Natural killer cell (primary cell): ENCODE data around the gene RGS6. TPM values are rescaled to one million over a fixed set of nuclear protein-coding genes. Genes with fewer than 3 reads are reported as not detected.

Source experiments
- ATAC-seq, 3 donors: fragments of 150-1000 bp in 2 of 3; fragments of 200-7000 bp in 1 of 3; cut with Tn5 transposase; 1 replicate in 1 of 3; 2 replicates in 2 of 3; pipeline ENCODE4 v1.10.0; 2021; ENCODE audit warnings: mild to moderate bottlenecking in 2 of 3, moderate library complexity in 2 of 3
- DNase-seq, 2 donors: peaks; one replicate each; pipeline versions ENCODE4 v3.0.0 to v3.0.0-alpha.2; 2013 to 2021; ENCODE audit warnings: mixed read lengths in 1 of 2
- H3K27ac ChIP-seq: one replicate; pipeline ENCODE4 v1.5.1; 2013; ENCODE audit warnings: mild to moderate bottlenecking, low read length
- H3K27me3 ChIP-seq: one replicate; pipeline ENCODE4 v1.6.1; 2013; ENCODE audit warnings: low read length; ENCODE audit not compliant: control insufficient read depth, insufficient read depth
- H3K36me3 ChIP-seq: one replicate; pipeline ENCODE4 v1.6.1; 2013; ENCODE audit warnings: low read length; ENCODE audit not compliant: control insufficient read depth, insufficient read depth
- H3K4me1 ChIP-seq: one replicate; pipeline ENCODE4 v1.6.1; 2013; ENCODE audit warnings: low read length; ENCODE audit not compliant: control insufficient read depth, insufficient read depth
- H3K4me3 ChIP-seq: one replicate; pipeline ENCODE4 v1.5.1; 2013; ENCODE audit warnings: low read length
- H3K9me3 ChIP-seq: one replicate; pipeline ENCODE4 v1.6.1; 2013; ENCODE audit warnings: low read length; ENCODE audit not compliant: control insufficient read depth, insufficient read depth
- H3K27ac Mint-ChIP-seq, 2 donors: one replicate each; pipeline ENCODE4 v1.8.0; 2022; ENCODE audit warnings: mild to moderate bottlenecking in 2 of 2, mixed read lengths in 2 of 2, moderate library complexity in 1 of 2
- H3K27me3 Mint-ChIP-seq, 2 donors: one replicate each; pipeline ENCODE4 v1.8.0; 2022; ENCODE audit warnings: low read depth in 2 of 2, mixed read lengths in 2 of 2
- H3K36me3 Mint-ChIP-seq: one replicate; pipeline ENCODE4 v1.8.0; 2022; ENCODE audit warnings: mixed read lengths
- H3K4me1 Mint-ChIP-seq, 2 donors: one replicate each; pipeline ENCODE4 v1.8.0; 2022; ENCODE audit warnings: mixed read lengths in 2 of 2
- H3K4me3 Mint-ChIP-seq: one replicate; pipeline ENCODE4 v1.8.0; 2022; ENCODE audit warnings: mild to moderate bottlenecking, moderate library complexity, mixed read lengths
- H3K9me3 Mint-ChIP-seq, 2 donors: one replicate each; pipeline ENCODE4 v1.8.0; 2022; ENCODE audit warnings: mixed read lengths in 2 of 2
- WGBS: methylation state at CpG from one replicate; pipeline ENCODE4 v1.1.7; 2013; ENCODE audit warnings: missing lambda C conversion rate; ENCODE audit not compliant: insufficient coverage; 5-methylcytosine and 5-hydroxymethylcytosine counted together
- intact Hi-C: fragments of 100-400 bp; cut with micrococcal nuclease; formaldehyde crosslinking; loops from one replicate; pipeline ENCODE4 v1.14.2; 2022
- total RNA-seq, 4 donors: library from RNA; stranded (reverse); fragments of 120-200 nt in 1 of 4; gene quantifications; one replicate each; pipeline versions ENCODE4 v1.2.3 to v1.2.4, GENCODE V29; 2013 to 2022
- TF ChIP-seq, protein P1 (sequence below): fragments of 200-600 bp; IDR thresholded peaks from one replicate; pipeline ENCODE4 v1.8.0; 2022; ENCODE audit warnings: antibody characterized with exemption

RGS6 gene
- total RNA-seq, 3 donors from 2014 or later (not counting 1 experiment from before 2014, with no cell fraction given), result 0.75 to 1.4 TPM; not detected in 1

DNA sequence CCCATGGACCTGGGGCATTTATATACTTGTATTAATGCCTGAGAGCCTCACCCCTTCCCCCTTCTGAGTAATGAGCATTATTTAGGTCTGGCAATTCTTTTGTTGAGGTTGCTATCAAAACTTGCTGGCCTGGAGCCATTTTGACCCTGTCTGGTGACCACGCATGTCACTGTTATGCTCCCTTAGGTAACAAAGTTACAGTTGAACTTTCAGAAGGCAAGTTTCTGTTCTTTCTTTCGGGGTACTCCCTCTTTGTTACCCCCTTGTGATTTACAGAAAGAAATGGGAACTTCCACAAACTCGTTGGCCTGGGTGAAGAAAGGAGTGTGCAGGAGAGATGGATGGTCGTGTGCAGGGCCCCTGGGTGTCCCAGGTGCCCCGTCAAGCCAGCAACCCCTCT is 656.3 kb downstream of the RGS6 start:
- Histone ChIP-seq H3K4me1 (peaks cover 26% of the 10 kb centered on the region), H3K4me3 (no peak overlapping the region), H3K27ac (no peak overlapping the region), H3K27me3 (peaks cover 29% of the 10 kb centered on the region), H3K9me3 (no peaks in the 10 kb centered on the region), H3K36me3 (no peaks in the 10 kb centered on the region)
- ATAC-seq (no peak), DNase-seq (no peak)
- intact Hi-C loops, result no loop called here
- Mint-ChIP-seq H3K27ac (no peak overlapping the region), H3K36me3 (peaks cover 9% of the 10 kb centered on the region), H3K4me1 (peaks cover 28 to 31% of the 10 kb centered on the region in 2 donors), H3K27me3 (peaks cover 80 to 92% of the 10 kb centered on the region in 2 donors), H3K4me3 (no peak overlapping the region), H3K9me3 (no peaks in the 10 kb centered on the region)
- TF ChIP-seq, protein P1, sequence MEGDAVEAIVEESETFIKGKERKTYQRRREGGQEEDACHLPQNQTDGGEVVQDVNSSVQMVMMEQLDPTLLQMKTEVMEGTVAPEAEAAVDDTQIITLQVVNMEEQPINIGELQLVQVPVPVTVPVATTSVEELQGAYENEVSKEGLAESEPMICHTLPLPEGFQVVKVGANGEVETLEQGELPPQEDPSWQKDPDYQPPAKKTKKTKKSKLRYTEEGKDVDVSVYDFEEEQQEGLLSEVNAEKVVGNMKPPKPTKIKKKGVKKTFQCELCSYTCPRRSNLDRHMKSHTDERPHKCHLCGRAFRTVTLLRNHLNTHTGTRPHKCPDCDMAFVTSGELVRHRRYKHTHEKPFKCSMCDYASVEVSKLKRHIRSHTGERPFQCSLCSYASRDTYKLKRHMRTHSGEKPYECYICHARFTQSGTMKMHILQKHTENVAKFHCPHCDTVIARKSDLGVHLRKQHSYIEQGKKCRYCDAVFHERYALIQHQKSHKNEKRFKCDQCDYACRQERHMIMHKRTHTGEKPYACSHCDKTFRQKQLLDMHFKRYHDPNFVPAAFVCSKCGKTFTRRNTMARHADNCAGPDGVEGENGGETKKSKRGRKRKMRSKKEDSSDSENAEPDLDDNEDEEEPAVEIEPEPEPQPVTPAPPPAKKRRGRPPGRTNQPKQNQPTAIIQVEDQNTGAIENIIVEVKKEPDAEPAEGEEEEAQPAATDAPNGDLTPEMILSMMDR, result no peak
- WGBS, result 84% methylated on average over 5 of the region's 5 CpGs

DNA sequence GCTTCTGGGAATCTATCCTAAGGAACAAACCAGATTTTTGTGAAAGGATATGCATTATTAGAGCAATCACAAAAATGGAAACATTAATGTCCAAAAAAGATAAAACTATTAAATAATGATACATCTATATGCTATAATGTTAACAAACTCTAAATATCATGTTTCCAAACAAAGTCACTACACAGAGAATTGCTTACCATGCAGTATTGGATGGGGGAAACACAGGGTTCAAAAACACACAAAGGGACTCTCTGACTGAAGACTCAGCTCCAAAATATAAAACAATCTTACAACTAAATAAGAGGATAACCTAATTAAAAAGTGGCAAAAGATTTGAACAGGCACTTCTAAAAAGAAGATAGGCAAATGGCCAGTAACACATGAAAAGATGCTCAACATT is 657.4 kb downstream of the RGS6 start:
- H3K4me3 Mint-ChIP-seq, result no peak overlapping the region
- peaks cover 9% of the 10 kb centered on the region for H3K36me3 Mint-ChIP-seq
- no peaks in the 10 kb centered on the region for H3K9me3 Mint-ChIP-seq
- Histone ChIP-seq H3K4me3 (no peak overlapping the region), H3K9me3 (no peaks in the 10 kb centered on the region), H3K36me3 (no peaks in the 10 kb centered on the region), H3K4me1 (peaks cover 37% of the 10 kb centered on the region), H3K27me3 (peaks cover 29% of the 10 kb centered on the region), H3K27ac (no peak overlapping the region)
- intact Hi-C loops, result loop anchor here (5.0 kb wide), 2 partner anchors 137 to 303 kb away; partner anchors contain the start of gene DPF3
- peaks cover 78 to 86% of the 10 kb centered on the region in 2 donors for H3K27me3 Mint-ChIP-seq
- ATAC-seq, result no peak
- peaks cover 37 to 41% of the 10 kb centered on the region in 2 donors for H3K4me1 Mint-ChIP-seq
- TF ChIP-seq, protein P1, result no peak
- H3K27ac Mint-ChIP-seq, result no peak overlapping the region
- DNase-seq, result no peak

DNA sequence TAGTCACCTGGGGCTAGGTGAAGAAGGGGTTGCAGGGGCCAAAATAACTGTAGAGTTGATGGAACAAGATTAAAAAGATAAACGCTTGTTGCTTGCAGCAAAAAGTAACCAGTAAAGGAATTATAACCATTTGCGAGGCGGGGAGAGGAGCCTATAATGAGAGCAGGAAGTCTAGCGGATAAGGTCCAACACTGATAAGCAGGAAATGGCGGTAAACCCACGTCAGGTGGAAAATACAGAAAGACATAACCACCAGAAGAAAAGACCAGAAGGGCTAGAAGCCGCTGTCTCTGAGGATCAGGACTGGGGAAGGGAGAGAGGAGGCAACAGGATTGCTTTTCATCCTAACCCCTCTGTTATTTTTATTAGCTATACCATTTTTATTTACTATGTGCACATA is 658.3 kb downstream of the RGS6 start:
- Histone ChIP-seq H3K36me3 (no peaks in the 10 kb centered on the region), H3K27ac (no peak overlapping the region), H3K4me1 (peaks cover 43% of the 10 kb centered on the region), H3K4me3 (no peak overlapping the region), H3K27me3 (peaks cover 34% of the 10 kb centered on the region), H3K9me3 (no peaks in the 10 kb centered on the region)
- H3K9me3 Mint-ChIP-seq, result no peaks in the 10 kb centered on the region
- peak overlapping the region in 1 of 2 donors; percentile 21 for H3K27ac Mint-ChIP-seq
- TF ChIP-seq, protein P1, result no peak
- peaks cover 47 to 50% of the 10 kb centered on the region in 2 donors for H3K4me1 Mint-ChIP-seq
- H3K36me3 Mint-ChIP-seq, result peaks cover 9% of the 10 kb centered on the region
- H3K4me3 Mint-ChIP-seq, result peak overlapping the region; percentile 51
- H3K27me3 Mint-ChIP-seq, result peaks cover 77 to 82% of the 10 kb centered on the region in 2 donors
- intact Hi-C loops, result loop anchor here (5.0 kb wide), 2 partner anchors 138 to 302 kb away; partner anchors contain the start of gene DPF3
- peak in 1 of 2 donors; percentile 52 for DNase-seq
- 11% methylated on average over 6 of the region's 7 CpGs for WGBS
- ATAC-seq, result peak; percentile 27 to 56 (median 28)

DNA sequence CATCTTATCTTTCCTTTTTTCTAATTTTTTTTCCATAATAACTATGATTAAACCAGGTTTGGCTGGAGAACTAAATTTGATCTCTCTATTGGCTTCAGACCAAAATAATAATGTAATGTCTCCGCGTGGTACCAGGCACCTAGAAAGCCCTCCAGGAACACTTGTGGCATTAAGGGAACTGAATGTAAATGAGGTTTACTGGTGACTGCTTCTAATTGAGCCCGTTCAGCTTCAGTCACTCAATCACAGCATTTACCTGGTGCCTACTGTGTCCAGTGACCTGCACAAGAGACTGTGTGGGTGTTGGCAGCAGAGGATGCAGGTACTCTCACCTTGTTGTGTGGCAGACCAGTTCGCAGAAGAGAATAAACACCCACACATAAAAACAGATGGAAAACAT is 659.2 kb downstream of the RGS6 start:
- peaks cover 5% of the 10 kb centered on the region for H3K36me3 Mint-ChIP-seq
- peaks cover 45% of the 10 kb centered on the region for H3K4me1 ChIP-seq
- no peaks in the 10 kb centered on the region for H3K9me3 ChIP-seq
- H3K27me3 ChIP-seq, result peaks cover 42% of the 10 kb centered on the region
- intact Hi-C loops, result loop anchor here (5.0 kb wide), 2 partner anchors 139 to 301 kb away; partner anchors contain the start of gene DPF3
- no peaks in the 10 kb centered on the region for H3K9me3 Mint-ChIP-seq
- no peak overlapping the region for H3K4me3 ChIP-seq
- DNase-seq (no peak), ATAC-seq (no peak)
- no peak overlapping the region for H3K27ac Mint-ChIP-seq
- WGBS, result 82% methylated on average over 4 of the region's 4 CpGs
- peaks cover 55 to 56% of the 10 kb centered on the region in 2 donors for H3K4me1 Mint-ChIP-seq
- TF ChIP-seq, protein P1, result no peak
- peaks cover 77 to 82% of the 10 kb centered on the region in 2 donors for H3K27me3 Mint-ChIP-seq
- H3K27ac ChIP-seq, result no peak overlapping the region
- H3K4me3 Mint-ChIP-seq, result no peak overlapping the region
- no peaks in the 10 kb centered on the region for H3K36me3 ChIP-seq
